K562 (cell line): ENCODE measurements around the gene CLEC10A. TPM values are rescaled to one million over a fixed set of nuclear protein-coding genes. Genes with fewer than 3 reads are reported as not detected.

Source experiments
- ATAC-seq: fragments of 200-7000 bp; cut with Tn5 transposase; 3 replicates; pipeline ENCODE4 v1.9.1; 2020; ENCODE audit warnings: moderate library complexity
- BruUV-seq: library from RNA; stranded (reverse); fragments of 400-500 nt; replicated peaks from 2 replicates; lab custom pipeline; 2021; lab: Mats Ljungman, UMichigan
- CTCF ChIA-PET: fragments of 300-600 bp; formaldehyde crosslinking; extraction: SDS; loops from one replicate; lab custom pipeline; 2021; ENCODE audit warnings: low intra/inter-chr PET ratio; lab: Yijun Ruan, JAX
- POLR2A ChIA-PET: fragments of 300-600, 350-650 bp; sonication (Branson Sonifier 250); formaldehyde crosslinking; extraction: SDS; loops from one replicate; lab custom pipeline; 2021; ENCODE audit warnings: antibody characterized with exemption, inconsistent platforms; lab: Yijun Ruan, JAX
- DNase-seq, 4 experiments: peaks; one replicate each; pipeline versions ENCODE4 v3.0.0 to v3.0.0-alpha.2; 2011 to 2018; ENCODE audit warnings: low spot score in 3 of 4, mixed read lengths in 3 of 4; ENCODE audit errors: extremely low read depth in 1 of 4
- FAIRE-seq: peaks from 2 replicates; lab custom pipeline; 2011; peaks lifted over from hg19 to GRCh38; lab: Jason Lieb, UNC
- H2AFZ ChIP-seq: 2 replicates; pipeline ENCODE4 v1.6.0; 2011; ENCODE audit warnings: low read depth, low read length, control low read depth, inconsistent platforms
- H3K27ac ChIP-seq: fragments of 200-600 bp; 3 replicates; pipeline ENCODE4 v1.8.0; 2011; ENCODE audit warnings: low read depth, mild to moderate bottlenecking, control low read depth, inconsistent platforms, low read length, moderate library complexity, mixed read lengths; ENCODE audit errors: extremely low read depth
- H3K27me3 ChIP-seq, 2 experiments: fragments of 300-600 bp in 1 of 2; 2 replicates in 1 of 2; 3 replicates in 1 of 2; pipeline versions ENCODE4 v1.6.0 to v1.8.0; 2011; ENCODE audit warnings: inconsistent platforms in 2 of 2, low read length in 2 of 2, mild to moderate bottlenecking in 1 of 2, mixed read lengths in 1 of 2, moderate library complexity in 1 of 2; ENCODE audit not compliant: control insufficient read depth in 2 of 2, insufficient read depth in 2 of 2
- H3K36me3 ChIP-seq: fragments of 300-600 bp; 3 replicates; pipeline ENCODE4 v1.8.0; 2011; ENCODE audit warnings: mild to moderate bottlenecking, low read length, inconsistent platforms; ENCODE audit not compliant: control insufficient read depth, insufficient read depth
- H3K4me1 ChIP-seq, 2 experiments: fragments of 200-600 bp in 1 of 2; replicated peaks in 1 of 2; 2 replicates in 1 of 2; 3 replicates in 1 of 2; pipeline versions ENCODE4 v1.5.1 to v1.8.0; 2011; ENCODE audit warnings: inconsistent platforms in 2 of 2, low read length in 2 of 2, mild to moderate bottlenecking in 1 of 2, mixed read lengths in 1 of 2, moderate library complexity in 1 of 2; ENCODE audit not compliant: control insufficient read depth in 2 of 2, insufficient read depth in 2 of 2
- H3K4me2 ChIP-seq: 2 replicates; pipeline ENCODE4 v1.6.1; 2011; ENCODE audit warnings: low read length, control low read depth, inconsistent platforms, mixed read lengths; ENCODE audit not compliant: insufficient read depth
- H3K4me3 ChIP-seq: fragments of 200-600 bp; sonication (generic), shearing (Covaris generic); 2 replicates; pipeline ENCODE4 v1.5.1; 2016; ENCODE audit warnings: control low read depth, inconsistent platforms
- H3K79me2 ChIP-seq: fragments of 200-600 bp; 3 replicates; pipeline ENCODE4 v1.8.0; 2011; ENCODE audit warnings: low read length, inconsistent platforms; ENCODE audit not compliant: control insufficient read depth, insufficient read depth
- H3K9ac ChIP-seq, 2 experiments: 2 replicates each; pipeline versions ENCODE4 v1.6.0 to v1.6.1; 2011; ENCODE audit warnings: low read depth in 2 of 2, low read length in 2 of 2, control low read depth in 1 of 2, inconsistent platforms in 1 of 2, mild to moderate bottlenecking in 1 of 2, mixed read lengths in 1 of 2; ENCODE audit not compliant: insufficient read depth in 1 of 2
- H3K9me1 ChIP-seq: one replicate; pipeline ENCODE4 v1.6.0; 2011; ENCODE audit warnings: inconsistent platforms, mild to moderate bottlenecking, low read length, moderate library complexity; ENCODE audit not compliant: control insufficient read depth, insufficient read depth
- H3K9me3 ChIP-seq: replicated peaks from 2 replicates; pipeline ENCODE4 v1.5.1; 2011; ENCODE audit warnings: low read depth, low read length, inconsistent platforms; ENCODE audit not compliant: control insufficient read depth, insufficient read depth
- H4K20me1 ChIP-seq: replicated peaks from 2 replicates; pipeline ENCODE4 v1.6.1; 2011; ENCODE audit warnings: low read length, inconsistent platforms, mixed read lengths; ENCODE audit not compliant: control insufficient read depth, insufficient read depth
- BCL6 ChIP-seq: fragments of 250-450 bp; sonication (Bioruptor Pico); IDR thresholded peaks from 2 replicates; pipeline ENCODE4 v1.4.0; 2020
- BCOR ChIP-seq: fragments of 450-650 bp; IDR thresholded peaks from 2 replicates; pipeline ENCODE4 v1.6.1; 2016
- CCAR2 ChIP-seq: fragments of 200-400 bp; formaldehyde crosslinking; IDR thresholded peaks from 2 replicates; pipeline ENCODE4 v1.6.1; 2017; ENCODE audit warnings: mild to moderate bottlenecking, low read depth, low read length
- CREBBP ChIP-seq: IDR thresholded peaks from one replicate; pipeline ENCODE4 v1.6.1; 2012; ENCODE audit warnings: low read depth, mild to moderate bottlenecking, control low read depth, inconsistent platforms, low read length
- CTCFL ChIP-seq: IDR thresholded peaks from 2 replicates; pipeline ENCODE4 v1.6.1; 2011; ENCODE audit warnings: borderline replicate concordance, low read depth, mild to moderate bottlenecking, moderate library complexity, low read length; ENCODE audit not compliant: insufficient read depth, poor library complexity, severe bottlenecking
- GATA2 ChIP-seq: sonication (generic); formaldehyde crosslinking; IDR thresholded peaks from 2 replicates; pipeline ENCODE4 v1.4.0; 2020; ENCODE audit warnings: mild to moderate bottlenecking, missing genetic modification reagents
- HOXB6 ChIP-seq: fragments of 250-450 bp; sonication (Bioruptor Pico); IDR thresholded peaks from 2 replicates; pipeline ENCODE4 v1.5.1; 2022; ENCODE audit warnings: mild to moderate bottlenecking, borderline replicate concordance
- MAX ChIP-seq: sonication (generic); formaldehyde crosslinking; IDR thresholded peaks from 2 replicates; pipeline ENCODE4 v1.9.0; 2022; ENCODE audit warnings: mild to moderate bottlenecking, missing genetic modification reagents
- PHF20 ChIP-seq: fragments of 450-650 bp; IDR thresholded peaks from 2 replicates; pipeline ENCODE4 v1.6.1; 2018; ENCODE audit not compliant: partially characterized antibody
- SMAD2 ChIP-seq: fragments of 150-350 bp; IDR thresholded peaks from 2 replicates; pipeline ENCODE4 v1.6.1; 2014; ENCODE audit warnings: low read depth, mild to moderate bottlenecking, low read length
- SREBF1 ChIP-seq: fragments of 150-350 bp; IDR thresholded peaks from 2 replicates; pipeline ENCODE4 v1.6.1; 2014; ENCODE audit warnings: antibody characterized with exemption, low read depth, low read length, borderline replicate concordance
- SRSF7 ChIP-seq: fragments of 200-400 bp; formaldehyde crosslinking; optimal IDR thresholded peaks from 2 replicates; pipeline ENCODE3; 2017; ENCODE audit warnings: mild to moderate bottlenecking, low read depth, low read length
- USF1 ChIP-seq: sonication (generic); formaldehyde crosslinking; IDR thresholded peaks from 2 replicates; pipeline ENCODE4 v1.9.0; 2022; ENCODE audit warnings: mild to moderate bottlenecking, missing genetic modification reagents
- ZFP30 ChIP-seq: fragments of 250-450 bp; sonication (Bioruptor Pico); IDR thresholded peaks from 2 replicates; pipeline ENCODE4 v1.8.0; 2022; ENCODE audit warnings: moderate library complexity, mild to moderate bottlenecking, inconsistent platforms, borderline replicate concordance
- ZNF133 ChIP-seq: fragments of 250-450 bp; sonication (Bioruptor Pico); IDR thresholded peaks from 2 replicates; pipeline ENCODE4 v1.4.0; 2020; ENCODE audit warnings: mild to moderate bottlenecking
- ZNF197 ChIP-seq: fragments of 200-800 bp; sonication (Bioruptor generic); IDR thresholded peaks from 2 replicates; pipeline ENCODE4 v1.6.1; 2016; ENCODE audit warnings: low read depth, missing genetic modification characterization, missing compliant biosample characterization
- ZNF398 ChIP-seq: fragments of 250-450 bp; sonication (Bioruptor Pico); IDR thresholded peaks from 2 replicates; pipeline ENCODE4 v1.8.0; 2021; ENCODE audit warnings: moderate library complexity, mild to moderate bottlenecking, inconsistent platforms
- WGBS: fragments of 100-300 bp; shearing (Covaris generic); methylation state at CpG from one replicate; pipeline ENCODE4 v1.1.6; 2016; ENCODE audit warnings: low coverage, mixed read lengths; ENCODE audit not compliant: insufficient coverage; ENCODE audit errors: missing lambda C conversion rate; 5-methylcytosine and 5-hydroxymethylcytosine counted together
- in situ Hi-C: fragments of 300-500 bp; cut with MboI; formaldehyde crosslinking; loops from 4 replicates; pipeline ENCODE4 v1.15.0; 2018; ENCODE audit warnings: inconsistent platforms, mixed read lengths
- intact Hi-C: fragments of 100-400 bp; cut with micrococcal nuclease; formaldehyde crosslinking; loops from 2 replicates; pipeline ENCODE4 v1.14.2; 2022
- polyA plus RNA-seq, 8 experiments: library from polyadenylated mRNA; depleted of rRNA in 4 of 8; stranded (reverse) in 5 of 8; unstranded in 3 of 8; fragments of >200 nt; fragmentation: Nextera tagmentation in 2 of 8; fragmentation: Illumina TruSeq in 1 of 8; extraction: Ambion mirVana in 2 of 8; extraction: Trizol in 1 of 8; gene quantifications; 2 replicates each; pipeline versions ENCODE4 v1.2.1 to v1.2.3, GENCODE V29; 2011 to 2014; ENCODE audit warnings: inconsistent platforms in 1 of 8, missing spikeins in 1 of 8
- total RNA-seq, 7 experiments: library from RNA; depleted of rRNA in 6 of 7; stranded (reverse); fragments of >200 nt in 6 of 7; fragmentation: Illumina TruSeq in 2 of 7; extraction: Trizol in 2 of 7; gene quantifications; 2 replicates each; pipeline versions ENCODE4 v1.2.1 to v1.2.3, GENCODE V29; 2011 to 2021; ENCODE audit warnings: low replicate concordance in 1 of 7

The CLEC10A gene
- total and polyA plus RNA-seq, 9 of the 15 experiments (the other 6 are each of a cell fraction or from before 2014, with no cell fraction given), result 0.04 to 0.11 (median 0.05) TPM; not detected in 6

- no TSS peak for BruUV-seq
- Histone ChIP-seq H3K79me2 (peaks cover 21% of the 10 kb centered on the region), H3K4me3 (peak within 1 kb of the TSS; percentile 77), H3K9me3 (no peaks in the 10 kb centered on the region), H3K4me1 (peaks cover 11 to 20% of the 10 kb centered on the region in 2 experiments; a peak in 4 of 5 replicates), H3K9ac (peak within 1 kb of the TSS; percentile 85 to 94), H3K27ac (peak within 1 kb of the TSS; percentile 90), H3K9me1 (no peaks in the 10 kb centered on the region), H3K27me3 (no peaks in the 10 kb centered on the region), H2AFZ (peak within 1 kb of the TSS; percentile 87), H4K20me1 (no peaks in the 10 kb centered on the region), H3K4me2 (peak within 1 kb of the TSS; percentile 91), H3K36me3 (no peaks in the 10 kb centered on the region)
- in situ Hi-C loops, result loop anchor here (25.0 kb wide), 1 partner anchor 527 kb away; the partner anchor contains the start of genes SENP3 and TNFSF13
- FAIRE-seq, result peak; percentile 95
- CTCF ChIA-PET, result no interaction called here
- intact Hi-C loops, result no loop called here
- ATAC-seq, result peak; percentile 95
- POLR2A ChIA-PET, result interaction anchor here (0.5 to 1.3 kb wide), 13 partner anchors 8 to 897 kb away, joined by 3 to 10 read pairs (median 3); partner anchors contain the start of genes RNASEK, SLC16A11 and WRAP53
- WGBS, result 1% methylated on average over 34 of the region's 52 CpGs
- DNase-seq, result peak; percentile 95 to 99 (median 96)
- TF ChIP-seq CCAR2 (no peak), BCOR (no peak), SRSF7 (no peak), ZNF398 (CRISPR knock-in tag) (no peak), PHF20 (peak; percentile 60), CREBBP (no peak), SMAD2 (no peak), ZNF133 (CRISPR knock-in tag) (no peak), CTCFL (peak; percentile 61), ZFP30 (CRISPR knock-in tag) (no peak), MAX (CRISPR knock-in tag) (peak; percentile 79), HOXB6 (CRISPR knock-in tag) (no peak), BCL6 (CRISPR knock-in tag) (no peak), USF1 (CRISPR knock-in tag) (peak; percentile 99), GATA2 (no peak), SREBF1 (no peak), ZNF197 (CRISPR knock-in tag) (no peak)
Measured at GRCh38 chr17:7035591-7036368, 44.3 kb downstream of the CLEC10A start, which contains the start of gene SLC16A13. Gene SLC16A13 (plus strand): TSS chr17:7036015. CDS start chr17:7036383, 368 bp downstream.
